Measurements from ENCODE around the gene ZNF587. TPM values are rescaled to one million over a fixed set of nuclear protein-coding genes. Genes with fewer than 3 reads are reported as not detected.
"Not testable (repeated sequence)": the region's sequence is repeated elsewhere in the genome, so short reads cannot be mapped to it uniquely, and the experiment has no call there.

Gene ZNF587
- total RNA-seq, 2 experiments from 2014 or later = 32.0 to 34.6 TPM

GRCh38 chr19:57814505-57815246 is 35.0 kb upstream of the ZNF587 start, which contains the start of gene ZNF552:
Gene ZNF552 (minus strand): TSS chr19:57814913. CDS start chr19:57814743, 170 bp downstream.
- ChIA-PET CTCF (no interaction called here), POLR2A (interaction anchor here (0.6 to 1.2 kb wide), 5 partner anchors 67 to 464 kb away, joined by 3 to 4 read pairs (median 3); partner anchors contain the start of genes ZNF776, ZNF8 and ZNF814)
- H3K27me3 Mint-ChIP-seq (ENCODE audit: low read depth) = no peaks in the 10 kb centered on the region
- peak within 1 kb of the TSS; percentile 90 for H3K27ac Mint-ChIP-seq
- ATAC-seq (peak; percentile 86), DNase-seq (peak; percentile 85)
- peak within 1 kb of the TSS; percentile 94 for H3K4me3 Mint-ChIP-seq
- peaks cover 55% of the 10 kb centered on the region for H3K4me1 Mint-ChIP-seq (ENCODE audit: low read depth)
- H3K36me3 Mint-ChIP-seq (ENCODE audit: low read depth) = peaks cover 32% of the 10 kb centered on the region
- no peaks in the 10 kb centered on the region for H3K9me3 Mint-ChIP-seq (ENCODE audit: insufficient read depth)

- Mint-ChIP-seq H3K9me3 (ENCODE audit: insufficient read depth) (no peaks in the 10 kb centered on the region), H3K4me3 (peak overlapping the region; percentile 94), H3K4me1 (ENCODE audit: low read depth) (peaks cover 58% of the 10 kb centered on the region), H3K27ac (peak overlapping the region; percentile 90), H3K27me3 (ENCODE audit: low read depth) (no peaks in the 10 kb centered on the region), H3K36me3 (ENCODE audit: low read depth) (peaks cover 32% of the 10 kb centered on the region)
- DNase-seq (no peak), ATAC-seq (no peak)
- ChIA-PET CTCF (no interaction called here), POLR2A (interaction anchor here (0.6 to 1.2 kb wide), 5 partner anchors 68 to 463 kb away, joined by 3 to 4 read pairs (median 3); partner anchors contain the start of genes ZNF776, ZNF8 and ZNF814)
Observed at GRCh38 chr19:57815247-57816075, 34.2 kb upstream of the ZNF587 start.

GRCh38 chr19:57816652-57817051 is 33.0 kb upstream of the ZNF587 start:
- Mint-ChIP-seq H3K9me3 (ENCODE audit: insufficient read depth) (no peaks in the 10 kb centered on the region), H3K4me3 (no peak overlapping the region), H3K27me3 (ENCODE audit: low read depth) (no peaks in the 10 kb centered on the region), H3K4me1 (ENCODE audit: low read depth) (peaks cover 65% of the 10 kb centered on the region), H3K27ac (no peak overlapping the region), H3K36me3 (ENCODE audit: low read depth) (peaks cover 35% of the 10 kb centered on the region)
- POLR2A ChIA-PET = no interaction called here
- ATAC-seq (no peak), DNase-seq (no peak)
- CTCF ChIA-PET = no interaction called here

- DNase-seq = no peak
- peaks cover 62% of the 10 kb centered on the region for H3K4me1 Mint-ChIP-seq (ENCODE audit: low read depth)
- peaks cover 34% of the 10 kb centered on the region for H3K36me3 Mint-ChIP-seq (ENCODE audit: low read depth)
- no peaks in the 10 kb centered on the region for H3K9me3 Mint-ChIP-seq (ENCODE audit: insufficient read depth)
- no peaks in the 10 kb centered on the region for H3K27me3 Mint-ChIP-seq (ENCODE audit: low read depth)
- POLR2A ChIA-PET = interaction anchor here (1.4 kb wide), 2 partner anchors 49 to 71 kb away, joined by 4 read pairs; partner anchors contain the start of genes ZNF586 and ZNF776
- no peak for ATAC-seq
- no peak overlapping the region for H3K4me3 Mint-ChIP-seq
- no peak overlapping the region for H3K27ac Mint-ChIP-seq
- CTCF ChIA-PET = no interaction called here
Observed at GRCh38 chr19:57817976-57818375, 31.7 kb upstream of the ZNF587 start.

- DNase-seq (no peak), ATAC-seq (no peak)
- Mint-ChIP-seq H3K4me3 (peak overlapping the region; percentile 88), H3K9me3 (ENCODE audit: insufficient read depth) (no peaks in the 10 kb centered on the region), H3K36me3 (ENCODE audit: low read depth) (peaks cover 36% of the 10 kb centered on the region), H3K4me1 (ENCODE audit: low read depth) (peaks cover 61% of the 10 kb centered on the region), H3K27ac (peak overlapping the region; percentile 99), H3K27me3 (ENCODE audit: low read depth) (no peaks in the 10 kb centered on the region)
- POLR2A ChIA-PET = interaction anchor here (1.2 to 1.6 kb wide), 4 partner anchors 18 to 71 kb away, joined by 4 to 7 read pairs (median 6); partner anchors contain the start of genes ZNF586 and ZNF776
- CTCF ChIA-PET = interaction anchor here (0.9 to 2.1 kb wide), 2 partner anchors 18 to 137 kb away, joined by 3 to 9 read pairs; partner anchors contain the start of gene ZNF551
Observed at GRCh38 chr19:57818378-57818777, 31.3 kb upstream of the ZNF587 start.

- H3K36me3 Mint-ChIP-seq (ENCODE audit: low read depth) = peaks cover 41% of the 10 kb centered on the region
- H3K27me3 Mint-ChIP-seq (ENCODE audit: low read depth) = no peaks in the 10 kb centered on the region
- peak overlapping the region; percentile 88 for H3K4me3 Mint-ChIP-seq
- POLR2A ChIA-PET = interaction anchor here (0.5 to 1.6 kb wide), 15 partner anchors 16 to 1418 kb away, joined by 3 to 7 read pairs (median 3); partner anchors contain the start of genes ZNF418, ZNF551, ZNF587 and ZNF776
- H3K9me3 Mint-ChIP-seq (ENCODE audit: insufficient read depth) = no peaks in the 10 kb centered on the region
- H3K4me1 Mint-ChIP-seq (ENCODE audit: low read depth) = peaks cover 63% of the 10 kb centered on the region
- peak; percentile 90 for DNase-seq
- CTCF ChIA-PET = interaction anchor here (0.9 to 2.1 kb wide), 3 partner anchors 19 to 138 kb away, joined by 3 to 9 read pairs (median 3); partner anchors contain the start of gene ZNF551
- peak overlapping the region; percentile 99 for H3K27ac Mint-ChIP-seq
- ATAC-seq = peak; percentile 92
Observed at GRCh38 chr19:57819475-57820148, 30.0 kb upstream of the ZNF587 start.

- ChIA-PET CTCF (interaction anchor here (1.0 to 2.1 kb wide), 2 partner anchors 83 to 139 kb away, joined by 3 to 9 read pairs; partner anchors contain the start of gene ZNF551), POLR2A (interaction anchor here (0.5 to 1.5 kb wide), 6 partner anchors 41 to 1419 kb away, joined by 3 to 5 read pairs (median 3); partner anchors contain the start of genes ZNF418 and ZNF814)
- DNase-seq (no peak), ATAC-seq (no peak)
- peak overlapping the region; percentile 88 for H3K4me3 Mint-ChIP-seq
- H3K4me1 Mint-ChIP-seq (ENCODE audit: low read depth) = peaks cover 54% of the 10 kb centered on the region
- peak overlapping the region; percentile 99 for H3K27ac Mint-ChIP-seq
- no peaks in the 10 kb centered on the region for H3K27me3 Mint-ChIP-seq (ENCODE audit: low read depth)
- no peaks in the 10 kb centered on the region for H3K9me3 Mint-ChIP-seq (ENCODE audit: insufficient read depth)
- H3K36me3 Mint-ChIP-seq (ENCODE audit: low read depth) = peaks cover 42% of the 10 kb centered on the region
Observed at GRCh38 chr19:57820599-57820998, 29.1 kb upstream of the ZNF587 start.

GRCh38 chr19:57821095-57821494 is 28.6 kb upstream of the ZNF587 start:
- not testable (repeated sequence) for ATAC-seq
- CTCF ChIA-PET = interaction anchor here (1.0 kb wide), 1 partner anchor 83 kb away, joined by 3 read pairs; no protein-coding TSS in a partner anchor

GRCh38 chr19:57821501-57821900 is 28.2 kb upstream of the ZNF587 start:
- H3K27ac Mint-ChIP-seq; CTCF ChIA-PET; H3K27me3 Mint-ChIP-seq (ENCODE audit: low read depth); DNase-seq; H3K9me3 Mint-ChIP-seq (ENCODE audit: insufficient read depth); ATAC-seq; H3K4me3 Mint-ChIP-seq: not testable (repeated sequence)
- POLR2A ChIA-PET = interaction anchor here (0.9 kb wide), 1 partner anchor 28 kb away, joined by 5 read pairs; the partner anchor contains the start of gene ZNF587
- peaks cover 48% of the 10 kb centered on the region for H3K36me3 Mint-ChIP-seq (ENCODE audit: low read depth)
- H3K4me1 Mint-ChIP-seq (ENCODE audit: low read depth) = peaks cover 47% of the 10 kb centered on the region

More at GRCh38 chr19:57821095-57821494, 28.6 kb upstream of the ZNF587 start:
- Mint-ChIP-seq H3K36me3 (ENCODE audit: low read depth) (peaks cover 46% of the 10 kb centered on the region), H3K4me3 (peak overlapping the region; percentile 88), H3K27ac (peak overlapping the region; percentile 99), H3K4me1 (ENCODE audit: low read depth) (peaks cover 51% of the 10 kb centered on the region)
- DNase-seq; H3K27me3 Mint-ChIP-seq (ENCODE audit: low read depth); POLR2A ChIA-PET; H3K9me3 Mint-ChIP-seq (ENCODE audit: insufficient read depth): not testable (repeated sequence)

- DNase-seq; H3K4me3 Mint-ChIP-seq; POLR2A ChIA-PET; H3K27ac Mint-ChIP-seq; H3K27me3 Mint-ChIP-seq (ENCODE audit: low read depth); H3K9me3 Mint-ChIP-seq (ENCODE audit: insufficient read depth); CTCF ChIA-PET; ATAC-seq: not testable (repeated sequence)
- peaks cover 57% of the 10 kb centered on the region for H3K36me3 Mint-ChIP-seq (ENCODE audit: low read depth)
- H3K4me1 Mint-ChIP-seq (ENCODE audit: low read depth) = peaks cover 46% of the 10 kb centered on the region
Observed at GRCh38 chr19:57823155-57823554, 26.5 kb upstream of the ZNF587 start.

- H3K27me3 Mint-ChIP-seq (ENCODE audit: low read depth); POLR2A ChIA-PET; DNase-seq; CTCF ChIA-PET; ATAC-seq; H3K4me3 Mint-ChIP-seq; H3K9me3 Mint-ChIP-seq (ENCODE audit: insufficient read depth); H3K27ac Mint-ChIP-seq: not testable (repeated sequence)
- peaks cover 42% of the 10 kb centered on the region for H3K4me1 Mint-ChIP-seq (ENCODE audit: low read depth)
- H3K36me3 Mint-ChIP-seq (ENCODE audit: low read depth) = peaks cover 57% of the 10 kb centered on the region
Observed at GRCh38 chr19:57823608-57824007, 26.1 kb upstream of the ZNF587 start.

Data from activated CD8-positive, alpha-beta T cell treated with anti-CD3 and anti-CD28 coated beads, Interleukin-2, amount 10 ng/mL, durations not matched to agents 7 days and 5 days (primary cell).